Right lobe of liver (tissue), 4 donors: ENCODE data around the gene AFG1L.

ENCODE experiments used
- POLR2A ChIP-seq: fragments of 450-650 bp; IDR thresholded peaks from one replicate; pipeline ENCODE4 v1.6.1; 2017; ENCODE audit warnings: antibody characterized with exemption, mild to moderate bottlenecking
- TF ChIP-seq, protein P1 (sequence below), 4 donors: fragments of 200-600 bp in 3 of 4; fragments of 450-650 bp in 1 of 4; IDR thresholded peaks; one replicate each; pipeline versions ENCODE4 v1.5.1 to v1.8.0; 2016 to 2022; ENCODE audit warnings: antibody characterized with exemption in 4 of 4, mild to moderate bottlenecking in 2 of 4
- donor health status: DM: no; HTN: no; CAD: no.
- donor health status: DM: no; HTN: no; CAD: no.
- donor health status: DM: no; HTN: yes; CAD: no.

DNA sequence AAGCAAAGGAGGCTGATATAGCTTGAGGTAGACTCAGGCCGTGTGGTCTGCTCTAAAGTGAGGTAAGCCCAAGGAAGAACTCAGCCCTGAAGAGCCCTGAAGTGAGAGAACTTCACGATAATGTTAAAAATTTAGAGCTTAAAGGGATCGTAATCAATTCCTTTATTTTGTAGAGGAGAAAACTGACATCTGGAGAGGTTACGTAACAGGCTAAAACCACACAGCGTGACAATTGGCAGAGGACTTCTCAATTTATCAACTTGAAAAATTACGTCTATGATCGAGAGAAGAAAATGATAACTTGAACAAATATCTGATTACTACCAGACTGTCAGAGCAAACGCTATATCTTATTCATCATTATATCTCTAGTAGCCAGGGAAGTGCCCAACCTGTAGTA lies 144.1 kb downstream of the AFG1L start:
- TF ChIP-seq, protein P1, sequence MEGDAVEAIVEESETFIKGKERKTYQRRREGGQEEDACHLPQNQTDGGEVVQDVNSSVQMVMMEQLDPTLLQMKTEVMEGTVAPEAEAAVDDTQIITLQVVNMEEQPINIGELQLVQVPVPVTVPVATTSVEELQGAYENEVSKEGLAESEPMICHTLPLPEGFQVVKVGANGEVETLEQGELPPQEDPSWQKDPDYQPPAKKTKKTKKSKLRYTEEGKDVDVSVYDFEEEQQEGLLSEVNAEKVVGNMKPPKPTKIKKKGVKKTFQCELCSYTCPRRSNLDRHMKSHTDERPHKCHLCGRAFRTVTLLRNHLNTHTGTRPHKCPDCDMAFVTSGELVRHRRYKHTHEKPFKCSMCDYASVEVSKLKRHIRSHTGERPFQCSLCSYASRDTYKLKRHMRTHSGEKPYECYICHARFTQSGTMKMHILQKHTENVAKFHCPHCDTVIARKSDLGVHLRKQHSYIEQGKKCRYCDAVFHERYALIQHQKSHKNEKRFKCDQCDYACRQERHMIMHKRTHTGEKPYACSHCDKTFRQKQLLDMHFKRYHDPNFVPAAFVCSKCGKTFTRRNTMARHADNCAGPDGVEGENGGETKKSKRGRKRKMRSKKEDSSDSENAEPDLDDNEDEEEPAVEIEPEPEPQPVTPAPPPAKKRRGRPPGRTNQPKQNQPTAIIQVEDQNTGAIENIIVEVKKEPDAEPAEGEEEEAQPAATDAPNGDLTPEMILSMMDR (IDR thresholded peaks at IDR 0.05): no peak
- TF ChIP-seq POLR2A: no peak
